HepG2 (cell line): ENCODE measurements around the gene ZNF792. TPM values are rescaled to one million over a fixed set of nuclear protein-coding genes. Genes with fewer than 3 reads are reported as not detected.

Source experiments
- ATF3 ChIP-seq: sonication (generic); formaldehyde crosslinking; IDR thresholded peaks from 2 replicates; pipeline ENCODE4 v1.4.0; 2020; ENCODE audit warnings: missing genetic modification reagents
- ATF4 ChIP-seq, 2 experiments: fragments of 450-650 bp in 1 of 2; sonication (generic) in 1 of 2; formaldehyde crosslinking; IDR thresholded peaks; 2 replicates each; pipeline versions ENCODE4 v1.5.0 to v1.8.0; 2020 to 2022; ENCODE audit warnings: mild to moderate bottlenecking in 1 of 2, missing genetic modification reagents in 1 of 2
- FOXK2 ChIP-seq: fragments of 450-650 bp; IDR thresholded peaks from 2 replicates; pipeline ENCODE4 v1.6.1; 2016
- FOXP4 ChIP-seq: sonication (generic); formaldehyde crosslinking; IDR thresholded peaks from 2 replicates; pipeline ENCODE4 v1.4.0; 2020; ENCODE audit warnings: missing genetic modification reagents
- GATAD1 ChIP-seq: IDR thresholded peaks from 2 replicates; pipeline ENCODE4 v1.6.1; 2016; ENCODE audit warnings: missing genetic modification reagents, missing compliant biosample characterization
- GMEB1 ChIP-seq: sonication (generic); formaldehyde crosslinking; IDR thresholded peaks from 2 replicates; pipeline ENCODE4 v1.5.1; 2020; ENCODE audit warnings: missing genetic modification reagents, mild to moderate bottlenecking, borderline replicate concordance
- HNRNPLL ChIP-seq: fragments of 200-400 bp; formaldehyde crosslinking; IDR thresholded peaks from 2 replicates; pipeline ENCODE4 v1.6.1; 2017; ENCODE audit warnings: mild to moderate bottlenecking, low read depth, low read length; ENCODE audit not compliant: poor library complexity, severe bottlenecking
- MBNL3 ChIP-seq: fragments of 250-450 bp; sonication (Bioruptor Pico); conservative IDR thresholded peaks from 2 replicates; pipeline ENCODE4 v1.8.0; 2022; ENCODE audit warnings: mild to moderate bottlenecking, inconsistent platforms
- ONECUT2 ChIP-seq: sonication (generic); formaldehyde crosslinking; IDR thresholded peaks from 2 replicates; pipeline ENCODE4 v1.4.0; 2020; ENCODE audit warnings: missing genetic modification reagents
- THAP11 ChIP-seq: IDR thresholded peaks from 2 replicates; pipeline ENCODE4 v1.6.1; 2016; ENCODE audit warnings: missing biosample characterization, missing genetic modification reagents
- THAP9 ChIP-seq: sonication (generic); formaldehyde crosslinking; IDR thresholded peaks from 2 replicates; pipeline ENCODE4; 2020; ENCODE audit warnings: missing genetic modification reagents, mild to moderate bottlenecking, borderline replicate concordance
- U2AF2 ChIP-seq: fragments of 200-400 bp; formaldehyde crosslinking; IDR thresholded peaks from 2 replicates; pipeline ENCODE4 v1.6.1; 2017; ENCODE audit warnings: low read depth, mild to moderate bottlenecking, low read length
- WIZ ChIP-seq: sonication (generic); formaldehyde crosslinking; IDR thresholded peaks from 2 replicates; pipeline ENCODE4 v1.5.1; 2020; ENCODE audit warnings: mild to moderate bottlenecking, missing genetic modification reagents
- ZNF17 ChIP-seq: sonication (generic); formaldehyde crosslinking; IDR thresholded peaks from 2 replicates; pipeline ENCODE4 v1.5.0; 2020; ENCODE audit warnings: mild to moderate bottlenecking, missing genetic modification reagents
- ZNF329 ChIP-seq: sonication (generic); formaldehyde crosslinking; IDR thresholded peaks from 2 replicates; pipeline ENCODE4 v1.9.0; 2021; ENCODE audit warnings: low read depth, mild to moderate bottlenecking, missing genetic modification reagents
- ZNF333 ChIP-seq: sonication (generic); formaldehyde crosslinking; IDR thresholded peaks from 2 replicates; pipeline ENCODE4 v1.4.0; 2020; ENCODE audit warnings: mild to moderate bottlenecking, missing genetic modification reagents, borderline replicate concordance
- ZNF773 ChIP-seq: sonication (generic); formaldehyde crosslinking; IDR thresholded peaks from 2 replicates; pipeline ENCODE4 v1.4.0; 2020; ENCODE audit warnings: missing genetic modification reagents, borderline replicate concordance
- ZNF775 ChIP-seq: sonication (generic); formaldehyde crosslinking; IDR thresholded peaks from 2 replicates; pipeline ENCODE4 v1.4.0; 2020; ENCODE audit warnings: missing genetic modification reagents, mild to moderate bottlenecking, moderate library complexity, borderline replicate concordance
- ZNF891 ChIP-seq: sonication (generic); formaldehyde crosslinking; IDR thresholded peaks from 2 replicates; pipeline ENCODE4 v1.5.0; 2020; ENCODE audit warnings: mild to moderate bottlenecking, missing genetic modification reagents
- polyA plus RNA-seq, 8 experiments: library from polyadenylated mRNA; depleted of rRNA in 3 of 8; stranded (reverse) in 7 of 8; unstranded in 1 of 8; fragments of >200 nt; fragmentation: Illumina TruSeq in 4 of 8; extraction: Trizol in 4 of 8; gene quantifications; 2 replicates each; pipeline versions ENCODE4 v1.2.1 to v1.2.3, GENCODE V29; 2011 to 2016; ENCODE audit warnings: low read depth in 4 of 8, missing spikeins in 1 of 8, mixed read lengths in 1 of 8; ENCODE audit not compliant: insufficient read depth in 1 of 8
- total RNA-seq, 5 experiments: library from RNA; depleted of rRNA; stranded (reverse); fragments of >200 nt; fragmentation: Illumina TruSeq; extraction: Trizol; gene quantifications; 2 replicates each; pipeline ENCODE4 v1.2.3, GENCODE V29; 2016; ENCODE audit warnings: low read depth in 1 of 5

Gene ZNF792
- total and polyA plus RNA-seq, 2 of the 13 experiments (the other 11 are each of a cell fraction or from before 2014, with no cell fraction given): 5.5 to 11.5 TPM

GRCh38 chr19:35006342-35006998 is 42.4 kb upstream of the ZNF792 start (continued):
- TF ChIP-seq ZNF773 (CRISPR knock-in tag) (no peak), ZNF333 (CRISPR knock-in tag) (no peak), FOXP4 (CRISPR knock-in tag) (peak; percentile 90), ZNF775 (no peak), MBNL3 (no peak), ATF4 (CRISPR knock-in tag; IDR thresholded peaks at IDR 0.05) (peak in 1 of 2 experiments; percentile 35; a peak in 1 of 4 replicates), GATAD1 (CRISPR knock-in tag) (peak; percentile 66; the same call in 1 of the 2 replicates), THAP11 (CRISPR knock-in tag) (peak; percentile 75), ONECUT2 (CRISPR knock-in tag) (no peak), ZNF891 (CRISPR knock-in tag) (0 out of 2 replicates have a peak, but pooled peaks have one; percentile 11), GMEB1 (CRISPR knock-in tag) (peak; percentile 62; the same call in 1 of the 2 replicates), ZNF329 (CRISPR knock-in tag) (no peak), U2AF2 (no peak), THAP9 (CRISPR knock-in tag) (no peak), HNRNPLL (no peak), FOXK2 (peak; percentile 76), ATF3 (peak; percentile 61; the same call in 1 of the 2 replicates), WIZ (no peak), ZNF17 (no peak)
